RWPE1 (cell line): ENCODE data around the gene QSOX2.

ENCODE experiments used
- CTCF ChIA-PET: fragments of 350-600 bp; sonication (Branson Sonifier 250); formaldehyde crosslinking; extraction: SDS; loops from one replicate; lab custom pipeline; 2021; lab: Yijun Ruan, JAX
- POLR2A ChIA-PET: fragments of 400-600 bp; formaldehyde crosslinking; extraction: SDS; loops from one replicate; lab custom pipeline; 2020; ENCODE audit warnings: antibody characterized with exemption; ENCODE audit not compliant: low non-redundant PET; lab: Yijun Ruan, JAX
- DNase-seq: peaks from one replicate; pipeline ENCODE4 v3.0.0; 2012; ENCODE audit warnings: low spot score
- H3K27ac ChIP-seq: fragments of 450-650 bp; 2 replicates; pipeline ENCODE4 v1.5.1; 2017
- CTCF ChIP-seq: fragments of 450-650 bp; conservative IDR thresholded peaks from 2 replicates; pipeline ENCODE4 v1.5.1; 2017; ENCODE audit warnings: low read depth, mild to moderate bottlenecking

Gene QSOX2

GRCh38 chr9:136260936-136261472 is 15.4 kb upstream of the QSOX2 start:
- ChIA-PET CTCF (interaction anchor here (0.5 to 0.6 kb wide), 2 partner anchors 274 to 436 kb away, joined by 3 read pairs; no protein-coding TSS in a partner anchor), POLR2A (no interaction called here)
- no peak overlapping the region for H3K27ac ChIP-seq
- no peak for DNase-seq
- no peak for TF ChIP-seq CTCF

- DNase-seq: no peak
- TF ChIP-seq CTCF: no peak
- POLR2A ChIA-PET: no interaction called here
- CTCF ChIA-PET: no interaction called here
- no peak overlapping the region for H3K27ac ChIP-seq
Measured at GRCh38 chr9:136260521-136260920, 14.9 kb upstream of the QSOX2 start.

- TF ChIP-seq CTCF: no peak
- no peak overlapping the region for H3K27ac ChIP-seq
- ChIA-PET POLR2A (no interaction called here), CTCF (no interaction called here)
- DNase-seq: no peak
Measured at GRCh38 chr9:136259836-136260235, 14.2 kb upstream of the QSOX2 start.

- TF ChIP-seq CTCF: no peak
- DNase-seq: no peak
- CTCF ChIA-PET: no interaction called here
- POLR2A ChIA-PET: no interaction called here
- H3K27ac ChIP-seq: no peak overlapping the region
Measured at GRCh38 chr9:136259517-136259813, 13.9 kb upstream of the QSOX2 start.

GRCh38 chr9:136258786-136259516 is 13.3 kb upstream of the QSOX2 start:
- no peak for TF ChIP-seq CTCF
- POLR2A ChIA-PET: no interaction called here
- CTCF ChIA-PET: interaction anchor here (0.6 kb wide), 2 partner anchors 116 to 119 kb away, joined by 3 to 5 read pairs; no protein-coding TSS in a partner anchor
- DNase-seq: no peak
- H3K27ac ChIP-seq: no peak overlapping the region

GRCh38 chr9:136258299-136258625 is 12.7 kb upstream of the QSOX2 start:
- no peak for DNase-seq
- H3K27ac ChIP-seq: no peak overlapping the region
- POLR2A ChIA-PET: no interaction called here
- CTCF ChIA-PET: interaction anchor here (0.6 kb wide), 3 partner anchors 117 to 739 kb away, joined by 3 to 5 read pairs (median 4); no protein-coding TSS in a partner anchor
- no peak for TF ChIP-seq CTCF
